ENCODE measurements around the gene ANAPC4.
"Not testable (repeated sequence)": the region's sequence is repeated elsewhere in the genome, so short reads cannot be mapped to it uniquely, and the experiment has no call there.

The ANAPC4 gene

DNA sequence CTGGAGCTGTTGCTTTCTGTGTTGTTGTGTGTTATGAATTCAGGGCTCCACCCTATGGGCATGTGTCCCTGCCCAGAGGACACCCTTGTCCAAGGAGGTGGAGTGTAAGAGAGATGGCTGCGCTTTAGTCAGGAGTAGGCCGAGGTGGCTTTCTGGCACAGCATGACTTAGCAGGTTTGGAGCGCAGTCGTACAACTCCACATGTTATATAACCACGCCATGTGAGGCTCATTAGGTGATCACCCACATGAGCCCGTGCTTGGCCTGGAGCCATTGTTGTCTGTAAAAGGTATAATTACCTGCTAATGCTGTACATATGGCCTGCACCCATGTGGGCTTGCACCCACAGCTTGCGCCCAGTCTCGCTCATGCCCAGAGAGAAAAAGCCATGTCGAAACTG is 15.8 kb upstream of the ANAPC4 start:
- DNase-seq (ENCODE audit: low read depth) = no peak
- TF ChIP-seq, protein P1, sequence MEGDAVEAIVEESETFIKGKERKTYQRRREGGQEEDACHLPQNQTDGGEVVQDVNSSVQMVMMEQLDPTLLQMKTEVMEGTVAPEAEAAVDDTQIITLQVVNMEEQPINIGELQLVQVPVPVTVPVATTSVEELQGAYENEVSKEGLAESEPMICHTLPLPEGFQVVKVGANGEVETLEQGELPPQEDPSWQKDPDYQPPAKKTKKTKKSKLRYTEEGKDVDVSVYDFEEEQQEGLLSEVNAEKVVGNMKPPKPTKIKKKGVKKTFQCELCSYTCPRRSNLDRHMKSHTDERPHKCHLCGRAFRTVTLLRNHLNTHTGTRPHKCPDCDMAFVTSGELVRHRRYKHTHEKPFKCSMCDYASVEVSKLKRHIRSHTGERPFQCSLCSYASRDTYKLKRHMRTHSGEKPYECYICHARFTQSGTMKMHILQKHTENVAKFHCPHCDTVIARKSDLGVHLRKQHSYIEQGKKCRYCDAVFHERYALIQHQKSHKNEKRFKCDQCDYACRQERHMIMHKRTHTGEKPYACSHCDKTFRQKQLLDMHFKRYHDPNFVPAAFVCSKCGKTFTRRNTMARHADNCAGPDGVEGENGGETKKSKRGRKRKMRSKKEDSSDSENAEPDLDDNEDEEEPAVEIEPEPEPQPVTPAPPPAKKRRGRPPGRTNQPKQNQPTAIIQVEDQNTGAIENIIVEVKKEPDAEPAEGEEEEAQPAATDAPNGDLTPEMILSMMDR (conservative IDR thresholded peaks at IDR 0.05; ENCODE audit: low read length) = no peak
- H3K4me3 ChIP-seq (ENCODE audit: low read length) = no peak overlapping the region

DNA sequence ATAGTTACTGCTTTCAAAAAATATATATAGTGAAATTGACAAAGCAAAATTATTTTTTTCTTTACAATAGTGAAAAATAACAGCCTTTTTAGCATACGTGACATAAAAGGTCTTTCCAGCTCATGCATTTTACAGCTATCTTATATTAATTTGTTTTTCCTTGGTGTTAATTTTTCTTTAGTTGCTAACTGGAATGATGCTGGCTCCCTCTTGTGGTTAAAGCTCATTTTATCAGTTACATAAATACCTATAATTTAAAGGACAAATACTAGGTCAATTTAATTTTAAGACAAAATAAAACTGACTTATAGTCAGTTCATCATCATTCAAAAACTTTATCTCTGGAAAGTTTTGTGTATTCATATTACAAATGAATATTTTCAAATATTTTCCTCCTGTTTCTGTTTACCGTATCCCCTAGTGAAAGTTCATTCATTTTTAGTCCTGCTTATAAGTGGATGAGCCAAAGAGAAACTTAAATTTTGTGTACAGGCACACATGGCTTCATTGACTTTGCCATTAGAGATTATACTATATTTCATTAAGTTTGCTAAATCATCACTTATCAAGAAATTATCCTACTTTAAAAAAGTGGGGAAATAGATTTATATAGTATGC is 9.9 kb upstream of the ANAPC4 start:
- peak; percentile 54 for DNase-seq (ENCODE audit: low read depth)
- TF ChIP-seq, protein P1 (conservative IDR thresholded peaks at IDR 0.05; ENCODE audit: low read length) = peak; percentile 73
- H3K4me3 ChIP-seq (ENCODE audit: low read length) = no peak overlapping the region

DNA sequence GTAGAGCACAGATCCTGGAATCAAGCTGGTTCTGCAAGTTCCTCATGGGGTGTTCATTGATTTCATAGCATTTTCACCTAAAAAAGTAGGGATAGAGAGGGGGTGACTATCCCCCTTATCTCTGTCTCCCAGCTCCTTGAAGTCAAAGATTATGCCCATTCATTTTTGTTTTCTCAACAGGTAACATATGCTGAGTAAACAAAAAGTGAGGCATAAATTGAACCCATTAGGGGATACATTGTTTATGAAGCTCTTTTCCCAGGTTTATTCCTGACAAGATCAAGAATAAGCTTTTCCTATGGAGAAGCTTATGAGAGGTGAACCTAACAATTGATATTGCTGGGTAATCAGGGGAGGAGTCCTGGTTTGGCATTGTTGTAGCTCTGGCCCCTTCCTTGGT is 9.2 kb upstream of the ANAPC4 start:
- no peak overlapping the region for H3K4me3 ChIP-seq (ENCODE audit: low read length)
- TF ChIP-seq, protein P1 (conservative IDR thresholded peaks at IDR 0.05; ENCODE audit: low read length) = no peak
- DNase-seq (ENCODE audit: low read depth) = no peak

DNA sequence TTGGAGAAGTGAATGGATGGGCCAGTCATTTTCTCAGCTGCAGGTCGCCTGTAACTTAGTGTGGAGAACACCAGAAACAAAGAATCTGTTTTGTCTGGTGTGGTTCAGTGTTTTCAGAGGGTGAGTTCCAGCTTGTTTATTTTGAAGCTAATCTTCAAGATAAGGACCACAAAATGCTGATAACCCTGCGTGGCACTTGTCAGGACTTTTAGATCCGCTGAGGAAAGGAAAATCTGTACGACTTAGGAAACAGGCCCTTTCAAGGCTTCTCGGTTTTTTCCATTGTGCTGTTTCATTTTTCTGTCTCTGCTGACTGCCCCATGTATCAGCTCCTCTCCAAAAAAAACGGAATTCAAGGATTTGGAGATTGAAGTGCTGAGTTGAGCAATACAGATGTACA is 8.7 kb upstream of the ANAPC4 start:
- TF ChIP-seq, protein P1 (conservative IDR thresholded peaks at IDR 0.05; ENCODE audit: low read length) = no peak
- DNase-seq (ENCODE audit: low read depth) = no peak
- no peak overlapping the region for H3K4me3 ChIP-seq (ENCODE audit: low read length)

DNA sequence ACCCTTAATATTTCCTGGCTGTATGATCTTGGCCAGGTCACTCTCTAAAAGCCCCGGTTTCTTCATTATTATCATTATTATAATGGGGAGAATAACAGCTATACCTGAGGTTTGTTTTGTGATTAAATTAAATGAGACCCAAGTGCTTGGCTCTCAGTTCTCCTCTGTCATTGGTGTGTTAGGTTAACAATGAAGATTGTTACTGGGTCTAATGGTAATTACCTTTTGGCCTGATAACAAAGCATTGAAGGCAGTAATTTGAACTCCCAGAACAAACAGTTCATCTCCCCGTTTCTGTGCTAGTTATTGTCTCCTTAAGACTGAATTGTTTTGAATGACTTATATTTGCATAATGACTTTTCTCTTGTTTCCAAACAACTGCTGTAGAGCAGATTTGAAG is 6.8 kb upstream of the ANAPC4 start:
- TF ChIP-seq, protein P1 (conservative IDR thresholded peaks at IDR 0.05; ENCODE audit: low read length) = no peak
- no peak for DNase-seq (ENCODE audit: low read depth)

DNA sequence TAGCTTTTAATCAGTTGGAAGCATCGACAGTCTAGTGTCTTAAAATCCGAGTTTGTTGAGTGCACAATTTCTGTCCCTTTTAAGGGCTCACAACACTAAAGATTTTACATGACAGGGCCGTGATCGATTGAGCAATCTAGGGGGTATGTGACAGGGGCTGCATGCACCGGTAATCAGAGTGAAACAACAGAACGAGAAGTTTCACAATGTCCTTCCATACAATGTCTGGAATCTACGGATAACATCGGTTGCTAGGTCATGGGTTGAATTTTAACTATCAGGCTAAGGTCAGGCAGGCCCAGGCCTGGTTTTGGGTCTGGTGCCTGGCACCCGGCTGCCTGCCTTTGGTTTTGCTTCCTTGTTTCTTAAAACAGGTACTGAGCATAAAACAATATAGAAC is 4.5 kb upstream of the ANAPC4 start:
- not testable (repeated sequence) for H3K4me3 ChIP-seq (ENCODE audit: low read length); DNase-seq (ENCODE audit: low read depth)

More for the DNA sequence above, 6.8 kb upstream of the ANAPC4 start:
- H3K4me3 ChIP-seq (ENCODE audit: low read length) = no peak overlapping the region

DNA sequence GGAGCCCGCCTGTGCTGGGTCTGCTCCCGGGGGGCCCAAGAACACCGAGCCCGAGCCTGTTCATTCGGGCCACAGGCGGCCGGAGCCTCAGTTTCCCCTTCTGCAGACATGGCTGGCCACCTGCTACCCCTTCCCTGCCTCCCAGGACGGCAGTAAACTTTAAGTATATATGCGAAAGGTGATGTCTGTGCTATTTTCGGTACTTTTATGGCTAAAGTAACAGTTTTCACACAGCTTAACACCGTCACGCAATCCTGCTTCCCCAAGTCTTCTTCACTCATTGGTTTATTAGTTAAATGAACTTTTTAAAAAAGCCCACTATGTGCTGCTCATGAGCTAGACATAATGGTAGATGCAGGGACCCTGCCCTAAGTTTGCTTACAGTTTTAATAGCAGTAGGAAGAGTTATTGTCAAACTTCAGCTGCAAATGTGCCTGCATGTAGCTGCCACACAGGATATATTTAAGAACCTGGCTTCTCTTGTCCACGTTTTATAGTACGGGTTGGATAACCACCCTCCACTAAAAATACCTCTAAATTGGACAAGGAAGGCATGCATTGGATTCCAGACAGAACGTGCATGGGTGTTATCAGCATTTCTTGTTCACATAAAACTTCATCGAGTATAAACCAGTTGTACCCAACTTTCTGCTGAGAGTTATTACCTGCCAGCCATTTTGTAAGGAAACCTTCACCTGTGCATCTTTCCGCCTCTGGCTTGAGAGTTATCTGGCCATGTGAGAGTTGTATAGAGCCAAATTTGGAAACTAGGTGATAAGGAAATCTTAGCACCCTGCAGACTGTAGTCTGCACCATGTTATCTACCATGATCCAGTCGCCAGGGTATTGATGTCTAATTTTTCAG is 741 bp downstream of the ANAPC4 start:
- DNase-seq (ENCODE audit: low read depth) = no peak
- H3K4me3 ChIP-seq (ENCODE audit: low read length) = peak overlapping the region; percentile 93
- TF ChIP-seq, protein P1 (conservative IDR thresholded peaks at IDR 0.05; ENCODE audit: low read length) = no peak

Measured in AG10803 (cell line).